Retinal pigment epithelial cell (primary cell): ENCODE data around the gene EYS.

Experiments
- DNase-seq: peaks from one replicate; pipeline ENCODE4 v3.0.0-alpha.2; 2010; ENCODE audit warnings: low read depth
- H3K4me3 ChIP-seq: 2 replicates; pipeline ENCODE4 v1.5.1; 2011; ENCODE audit warnings: mild to moderate bottlenecking, low read length, control low read depth, moderate library complexity
- CTCF ChIP-seq: conservative IDR thresholded peaks from 2 replicates; pipeline ENCODE4 v1.5.1; 2011; ENCODE audit warnings: low read depth, low read length, control low read depth, inconsistent platforms

EYS gene

GRCh38 chr6:65708162-65708561 is 1.1 kb upstream of the EYS start:
- H3K4me3 ChIP-seq: no peak overlapping the region
- TF ChIP-seq CTCF: no peak
- no peak for DNase-seq

GRCh38 chr6:65706436-65706835 is 590 bp downstream of the EYS start:
- no peak for TF ChIP-seq CTCF
- no peak overlapping the region for H3K4me3 ChIP-seq
- no peak for DNase-seq

GRCh38 chr6:65701325-65701724 is 5.7 kb downstream of the EYS start:
- no peak for DNase-seq
- no peak overlapping the region for H3K4me3 ChIP-seq
- no peak for TF ChIP-seq CTCF

GRCh38 chr6:65700561-65700960 is 6.5 kb downstream of the EYS start:
- no peak for TF ChIP-seq CTCF
- DNase-seq: no peak

GRCh38 chr6:65692109-65692508 is 14.9 kb downstream of the EYS start:
- H3K4me3 ChIP-seq: no peak overlapping the region
- no peak for DNase-seq
- no peak for TF ChIP-seq CTCF

More at GRCh38 chr6:65700561-65700960, 6.5 kb downstream of the EYS start:
- no peak overlapping the region for H3K4me3 ChIP-seq

GRCh38 chr6:65680232-65680631 is 26.8 kb downstream of the EYS start:
- no peak for TF ChIP-seq CTCF
- H3K4me3 ChIP-seq: no peak overlapping the region
- no peak for DNase-seq

GRCh38 chr6:65671922-65672321 is 35.1 kb downstream of the EYS start:
- DNase-seq: no peak
- H3K4me3 ChIP-seq: no peak overlapping the region
- no peak for TF ChIP-seq CTCF
